ENCODE results near the gene TINAG. TPM values are rescaled to one million over a fixed set of nuclear protein-coding genes. Genes with fewer than 3 reads are reported as not detected.

The TINAG gene
- total RNA-seq, 2 experiments from 2014 or later, result not detected

GRCh38 chr6:54291146-54291545, 17.1 kb upstream of the TINAG start:
- no peaks in the 10 kb centered on the region for H4K20me1 ChIP-seq (ENCODE audit: insufficient read depth, low read length)
- no peak overlapping the region for H3K4me3 ChIP-seq (ENCODE audit: low read depth, low read length, poor library complexity, severe bottlenecking)
- TF ChIP-seq EZH2phosphoT487 (IDR thresholded peaks at IDR 0.05; ENCODE audit: borderline replicate concordance, low read depth, low read length) (no peak), CTCF (conservative IDR thresholded peaks at IDR 0.05; ENCODE audit: low read length) (no peak)
- no peaks in the 10 kb centered on the region for H3K79me2 ChIP-seq (ENCODE audit: insufficient read depth, low read depth, low read length)
- H3K27ac ChIP-seq (ENCODE audit: low read depth, low read length, poor library complexity, severe bottlenecking), result no peak overlapping the region
- no peaks in the 10 kb centered on the region for H3K9me3 ChIP-seq (ENCODE audit: low read length)
- intact Hi-C loops (cut with micrococcal nuclease; ENCODE audit: unreplicated experiment), result no loop called here
- no peak overlapping the region for H2AFZ ChIP-seq (ENCODE audit: low read length)
- H3K9me2 ChIP-seq (ENCODE audit: insufficient read depth, low read length), result no peaks in the 10 kb centered on the region
- H3K4me1 ChIP-seq (ENCODE audit: insufficient read depth, low read length, poor library complexity, severe bottlenecking), result no peaks in the 10 kb centered on the region
- no peaks in the 10 kb centered on the region for H3K36me3 ChIP-seq (ENCODE audit: insufficient read depth, low read length)
- POLR2A ChIA-PET, result no interaction called here
- CTCF ChIA-PET (ENCODE audit: unreplicated experiment), result no interaction called here
- BruUV-seq (replicated peaks), result no TSS peak
- no peak overlapping the region for H3K4me2 ChIP-seq (ENCODE audit: low read length)
- no peak for DNase-seq (ENCODE audit: low spot score)

- no peaks in the 10 kb centered on the region for H4K20me1 ChIP-seq (ENCODE audit: insufficient read depth, low read length)
- no peaks in the 10 kb centered on the region for H3K36me3 ChIP-seq (ENCODE audit: insufficient read depth, low read length)
- no peak overlapping the region for H3K27ac ChIP-seq (ENCODE audit: low read depth, low read length, poor library complexity, severe bottlenecking)
- H3K4me1 ChIP-seq (ENCODE audit: insufficient read depth, low read length, poor library complexity, severe bottlenecking), result no peaks in the 10 kb centered on the region
- H2AFZ ChIP-seq (ENCODE audit: low read length), result no peak overlapping the region
- H3K4me2 ChIP-seq (ENCODE audit: low read length), result no peak overlapping the region
- no peak for DNase-seq (ENCODE audit: low spot score)
- CTCF ChIA-PET (ENCODE audit: unreplicated experiment), result no interaction called here
- no peak overlapping the region for H3K4me3 ChIP-seq (ENCODE audit: low read depth, low read length, poor library complexity, severe bottlenecking)
- no peaks in the 10 kb centered on the region for H3K79me2 ChIP-seq (ENCODE audit: insufficient read depth, low read depth, low read length)
- POLR2A ChIA-PET, result interaction anchor here (1.2 kb wide), 1 partner anchor 9 kb away, joined by 3 read pairs; no protein-coding TSS in a partner anchor
- no peak for TF ChIP-seq EZH2phosphoT487 (IDR thresholded peaks at IDR 0.05; ENCODE audit: borderline replicate concordance, low read depth, low read length)
- no peak for TF ChIP-seq CTCF (conservative IDR thresholded peaks at IDR 0.05; ENCODE audit: low read length)
- intact Hi-C loops (cut with micrococcal nuclease; ENCODE audit: unreplicated experiment), result no loop called here
- H3K9me2 ChIP-seq (ENCODE audit: insufficient read depth, low read length), result no peaks in the 10 kb centered on the region
- H3K9me3 ChIP-seq (ENCODE audit: low read length), result no peaks in the 10 kb centered on the region
- BruUV-seq (replicated peaks), result no TSS peak
These were observed 16.5 kb upstream of the TINAG start for GRCh38 chr6:54291738-54292137.

- Histone ChIP-seq H3K9me3 (ENCODE audit: low read length) (no peaks in the 10 kb centered on the region), H3K36me3 (ENCODE audit: insufficient read depth, low read length) (no peaks in the 10 kb centered on the region), H3K79me2 (ENCODE audit: insufficient read depth, low read depth, low read length) (no peaks in the 10 kb centered on the region), H3K4me3 (ENCODE audit: low read depth, low read length, poor library complexity, severe bottlenecking) (no peak overlapping the region), H3K4me2 (ENCODE audit: low read length) (no peak overlapping the region), H3K9me2 (ENCODE audit: insufficient read depth, low read length) (no peaks in the 10 kb centered on the region), H3K4me1 (ENCODE audit: insufficient read depth, low read length, poor library complexity, severe bottlenecking) (no peaks in the 10 kb centered on the region), H4K20me1 (ENCODE audit: insufficient read depth, low read length) (no peaks in the 10 kb centered on the region), H2AFZ (ENCODE audit: low read length) (no peak overlapping the region), H3K27ac (ENCODE audit: low read depth, low read length, poor library complexity, severe bottlenecking) (no peak overlapping the region)
- DNase-seq (ENCODE audit: low spot score), result no peak
- ChIA-PET POLR2A (interaction anchor here (0.6 kb wide), 1 partner anchor 198 kb away, joined by 3 read pairs; no protein-coding TSS in a partner anchor), CTCF (ENCODE audit: unreplicated experiment) (no interaction called here)
- intact Hi-C loops (cut with micrococcal nuclease; ENCODE audit: unreplicated experiment), result no loop called here
- TF ChIP-seq CTCF (conservative IDR thresholded peaks at IDR 0.05; ENCODE audit: low read length) (no peak), EZH2phosphoT487 (IDR thresholded peaks at IDR 0.05; ENCODE audit: borderline replicate concordance, low read depth, low read length) (no peak)
- BruUV-seq (replicated peaks), result no TSS peak
These were observed 13.2 kb upstream of the TINAG start for GRCh38 chr6:54294965-54295532.

Measured in OCI-LY7 (cell line).